ENCODE results near the gene SLCO1B3.

Gene SLCO1B3

DNA sequence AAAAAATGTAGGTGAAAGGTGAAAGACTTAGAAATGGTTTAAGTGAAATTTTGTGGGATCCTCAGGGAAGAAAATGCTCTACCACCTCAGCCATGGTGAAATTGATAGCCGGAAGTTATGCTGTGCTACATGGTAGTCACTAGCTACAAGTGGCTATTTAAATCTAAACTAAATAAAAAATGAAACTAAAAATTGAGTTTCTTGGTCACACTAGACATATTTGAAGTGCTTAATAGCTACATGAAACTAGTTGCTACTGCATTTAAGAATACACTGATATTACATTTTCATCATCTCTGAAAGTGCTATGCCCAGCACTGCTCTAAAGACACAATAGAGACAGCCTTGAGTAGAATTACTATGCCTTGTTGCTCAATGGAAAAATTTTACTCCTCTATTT lies 10.3 kb upstream of the SLCO1B3 start:
- no peak for DNase-seq
- Histone ChIP-seq H3K27ac (no peak overlapping the region), H3K27me3 (replicated peaks) (no peaks in the 10 kb centered on the region), H3K36me3 (replicated peaks) (no peaks in the 10 kb centered on the region), H3K4me3 (ENCODE audit: low read depth, low read length) (no peak overlapping the region)
- in situ Hi-C loops (cut with HindIII; ENCODE audit: low pct_ligation_motif_present, low sequenced_read_pairs), result no loop called here
- TF ChIP-seq, protein P1, sequence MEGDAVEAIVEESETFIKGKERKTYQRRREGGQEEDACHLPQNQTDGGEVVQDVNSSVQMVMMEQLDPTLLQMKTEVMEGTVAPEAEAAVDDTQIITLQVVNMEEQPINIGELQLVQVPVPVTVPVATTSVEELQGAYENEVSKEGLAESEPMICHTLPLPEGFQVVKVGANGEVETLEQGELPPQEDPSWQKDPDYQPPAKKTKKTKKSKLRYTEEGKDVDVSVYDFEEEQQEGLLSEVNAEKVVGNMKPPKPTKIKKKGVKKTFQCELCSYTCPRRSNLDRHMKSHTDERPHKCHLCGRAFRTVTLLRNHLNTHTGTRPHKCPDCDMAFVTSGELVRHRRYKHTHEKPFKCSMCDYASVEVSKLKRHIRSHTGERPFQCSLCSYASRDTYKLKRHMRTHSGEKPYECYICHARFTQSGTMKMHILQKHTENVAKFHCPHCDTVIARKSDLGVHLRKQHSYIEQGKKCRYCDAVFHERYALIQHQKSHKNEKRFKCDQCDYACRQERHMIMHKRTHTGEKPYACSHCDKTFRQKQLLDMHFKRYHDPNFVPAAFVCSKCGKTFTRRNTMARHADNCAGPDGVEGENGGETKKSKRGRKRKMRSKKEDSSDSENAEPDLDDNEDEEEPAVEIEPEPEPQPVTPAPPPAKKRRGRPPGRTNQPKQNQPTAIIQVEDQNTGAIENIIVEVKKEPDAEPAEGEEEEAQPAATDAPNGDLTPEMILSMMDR (IDR thresholded peaks at IDR 0.05; ENCODE audit: low read depth, low read length, missing control alignments), result no peak

GRCh38 chr12:20801035-20801434 lies 9.5 kb upstream of the SLCO1B3 start:
- TF ChIP-seq, protein P1 (IDR thresholded peaks at IDR 0.05; ENCODE audit: low read depth, low read length, missing control alignments), result no peak
- Histone ChIP-seq H3K27ac (no peak overlapping the region), H3K4me3 (ENCODE audit: low read depth, low read length) (no peak overlapping the region), H3K27me3 (replicated peaks) (no peaks in the 10 kb centered on the region), H3K36me3 (replicated peaks) (no peaks in the 10 kb centered on the region)
- DNase-seq, result no peak
- in situ Hi-C loops (cut with HindIII; ENCODE audit: low pct_ligation_motif_present, low sequenced_read_pairs), result no loop called here

DNA sequence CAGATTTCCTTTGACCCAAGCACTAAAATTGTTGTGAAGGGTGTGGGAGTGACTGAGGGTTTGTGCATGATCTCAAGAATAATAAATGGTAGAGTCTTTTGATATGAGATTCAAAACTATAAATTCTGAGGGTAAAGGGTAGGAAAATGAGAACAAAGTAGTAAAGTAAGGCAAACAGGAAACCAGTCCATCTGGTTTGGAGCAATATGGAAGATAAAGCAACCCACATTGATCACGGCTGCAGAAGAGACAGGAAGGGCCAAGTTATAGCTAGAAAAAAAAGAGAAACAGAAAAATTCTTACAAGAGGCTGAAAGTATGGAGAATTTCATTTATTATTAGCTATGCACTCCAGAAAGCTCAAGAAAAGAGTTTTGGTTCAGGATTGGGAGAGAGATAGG lies 4.6 kb upstream of the SLCO1B3 start:
- in situ Hi-C loops (cut with HindIII; ENCODE audit: low pct_ligation_motif_present, low sequenced_read_pairs), result no loop called here
- no peaks in the 10 kb centered on the region for H3K27me3 ChIP-seq (replicated peaks)
- TF ChIP-seq, protein P1 (IDR thresholded peaks at IDR 0.05; ENCODE audit: low read depth, low read length, missing control alignments), result no peak
- no peaks in the 10 kb centered on the region for H3K36me3 ChIP-seq (replicated peaks)
- no peak for DNase-seq
- H3K27ac ChIP-seq, result no peak overlapping the region
- no peak overlapping the region for H3K4me3 ChIP-seq (ENCODE audit: low read depth, low read length)

DNA sequence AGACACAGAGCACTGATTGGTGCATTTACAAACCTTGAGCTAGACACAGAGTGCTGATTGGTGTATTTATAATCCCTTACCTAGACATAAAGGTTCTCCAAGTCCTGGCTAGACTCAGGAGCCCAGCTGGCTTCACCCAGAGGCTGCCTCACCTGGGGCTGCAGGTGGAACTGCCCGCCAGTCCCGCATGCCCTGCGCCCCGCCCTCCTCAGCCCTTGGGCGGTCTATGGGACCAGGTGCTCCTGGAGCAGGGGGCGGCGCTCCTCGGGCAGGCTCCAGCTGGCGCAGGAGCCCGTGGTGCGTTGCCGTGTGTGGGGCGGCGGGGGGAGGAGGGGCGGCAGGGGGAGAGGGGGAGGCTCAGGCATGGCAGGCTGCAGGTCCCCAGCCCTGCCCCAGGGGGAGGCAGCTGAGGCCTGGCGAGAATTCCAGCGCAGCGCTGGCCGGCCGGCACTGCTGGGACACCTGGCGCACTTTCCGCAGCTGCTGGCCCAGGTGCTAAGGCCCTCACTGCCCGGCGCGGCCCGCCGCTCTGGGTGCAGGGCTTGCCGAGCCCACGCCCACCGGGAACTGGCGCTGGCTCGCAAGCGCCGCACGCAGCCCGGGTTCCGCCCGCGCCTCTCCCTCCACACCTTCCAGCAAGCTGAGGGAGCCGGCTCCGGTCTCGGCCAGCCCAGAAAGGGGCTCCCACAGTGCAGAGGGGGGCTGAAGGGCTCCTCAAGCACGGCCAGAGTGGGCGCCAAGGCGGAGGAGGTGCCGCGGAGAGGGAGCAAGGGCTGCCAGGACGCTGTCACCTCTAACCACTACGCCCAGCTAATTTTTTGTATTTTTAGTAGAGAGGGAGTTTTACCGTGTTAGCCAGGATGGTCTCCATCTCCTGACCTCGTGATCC lies 3.1 kb upstream of the SLCO1B3 start:
- H3K36me3 ChIP-seq (replicated peaks), result no peaks in the 10 kb centered on the region
- H3K4me3 ChIP-seq (ENCODE audit: low read depth, low read length), result no peak overlapping the region
- no peak overlapping the region for H3K27ac ChIP-seq
- no peak for DNase-seq
- H3K27me3 ChIP-seq (replicated peaks), result no peaks in the 10 kb centered on the region
- TF ChIP-seq, protein P1 (IDR thresholded peaks at IDR 0.05; ENCODE audit: low read depth, low read length, missing control alignments), result no peak
- in situ Hi-C loops (cut with HindIII; ENCODE audit: low pct_ligation_motif_present, low sequenced_read_pairs), result no loop called here

- no peak for DNase-seq
- Histone ChIP-seq H3K36me3 (replicated peaks) (no peaks in the 10 kb centered on the region), H3K27me3 (replicated peaks) (no peaks in the 10 kb centered on the region), H3K27ac (no peak overlapping the region), H3K4me3 (ENCODE audit: low read depth, low read length) (no peak overlapping the region)
- in situ Hi-C loops (cut with HindIII; ENCODE audit: low pct_ligation_motif_present, low sequenced_read_pairs), result no loop called here
- TF ChIP-seq, protein P1 (IDR thresholded peaks at IDR 0.05; ENCODE audit: low read depth, low read length, missing control alignments), result no peak
Measured at GRCh38 chr12:20808521-20808920, 2.0 kb upstream of the SLCO1B3 start.
